MM.1S (cell line): ENCODE data around the gene ATP5ME.

ENCODE experiments used
- DNase-seq: peaks from one replicate; pipeline ENCODE4 v3.0.0-alpha.2; 2015
- H2AFZ ChIP-seq: fragments of 300-600 bp; sonication (generic); 2 replicates; pipeline ENCODE4 v1.6.0; 2016; ENCODE audit warnings: antibody characterized with exemption, low read length
- H3F3A ChIP-seq: fragments of 300-600 bp; sonication (generic); 2 replicates; pipeline ENCODE4 v1.6.1; 2016; ENCODE audit warnings: mild to moderate bottlenecking, antibody characterized with exemption, low read length, moderate library complexity, mixed read lengths; ENCODE audit not compliant: insufficient read depth
- H3K27ac ChIP-seq: fragments of 300-600 bp; sonication (generic); 2 replicates; pipeline ENCODE4 v1.5.1; 2016; ENCODE audit warnings: mild to moderate bottlenecking, low read length
- H3K27me3 ChIP-seq: fragments of 300-600 bp; sonication (generic); replicated peaks from 2 replicates; pipeline ENCODE4 v1.6.0; 2016; ENCODE audit warnings: low read length; ENCODE audit not compliant: insufficient read depth
- H3K36me3 ChIP-seq: fragments of 300-600 bp; sonication (generic); replicated peaks from 2 replicates; pipeline ENCODE4 v1.6.1; 2016; ENCODE audit warnings: mild to moderate bottlenecking, low read length, mixed read lengths; ENCODE audit not compliant: insufficient read depth
- H3K4me1 ChIP-seq: fragments of 300-600 bp; sonication (generic); 2 replicates; pipeline ENCODE4 v1.6.1; 2016; ENCODE audit warnings: low read length, mixed read lengths
- H3K4me2 ChIP-seq: fragments of 300-600 bp; sonication (generic); 2 replicates; pipeline ENCODE4 v1.6.0; 2016; ENCODE audit warnings: low read depth, low read length
- H3K4me3 ChIP-seq: fragments of 300-600 bp; sonication (generic); 2 replicates; pipeline ENCODE4 v1.5.1; 2016; ENCODE audit warnings: low read length, mixed read lengths
- H3K79me2 ChIP-seq: fragments of 300-600 bp; sonication (generic); 2 replicates; pipeline ENCODE4 v1.6.1; 2016; ENCODE audit warnings: mixed run types, low read length, mixed read lengths
- H3K9ac ChIP-seq: fragments of 300-600 bp; sonication (generic); 2 replicates; pipeline ENCODE4 v1.6.1; 2016; ENCODE audit warnings: low read length, mixed read lengths
- H3K9me2 ChIP-seq: fragments of 300-600 bp; sonication (generic); replicated peaks from 2 replicates; pipeline ENCODE4 v1.6.1; 2016; ENCODE audit warnings: mild to moderate bottlenecking, low read length, mixed read lengths; ENCODE audit not compliant: insufficient read depth
- H3K9me3 ChIP-seq: fragments of 300-600 bp; sonication (generic); replicated peaks from 2 replicates; pipeline ENCODE4 v1.6.1; 2016; ENCODE audit warnings: mild to moderate bottlenecking, low read length, mixed read lengths; ENCODE audit not compliant: insufficient read depth
- H4K20me1 ChIP-seq: fragments of 300-600 bp; sonication (generic); 2 replicates; pipeline ENCODE4 v1.6.1; 2016; ENCODE audit warnings: mild to moderate bottlenecking, low read length, moderate library complexity, mixed read lengths; ENCODE audit not compliant: insufficient read depth
- CTCF ChIP-seq: fragments of 300-600 bp; sonication (generic); IDR thresholded peaks from 2 replicates; pipeline ENCODE4 v1.5.1; 2016; ENCODE audit warnings: antibody characterized with exemption, low read length, mixed read lengths
- EZH2 ChIP-seq: fragments of 300-600 bp; sonication (generic); optimal IDR thresholded peaks from 2 replicates; pipeline ENCODE3; 2017; ENCODE audit warnings: low read depth, mild to moderate bottlenecking, antibody characterized with exemption, low read length, mixed read lengths
- EZH2phosphoT487 ChIP-seq: fragments of 300-600 bp; sonication (generic); IDR thresholded peaks from 2 replicates; pipeline ENCODE4 v1.6.1; 2018; ENCODE audit warnings: antibody characterized with exemption, low read length

ATP5ME gene

GRCh38 chr4:692771-693554, 18.9 kb upstream of the ATP5ME start:
- H3K9ac ChIP-seq, result no peak overlapping the region
- no peak overlapping the region for H3K4me2 ChIP-seq
- H3K9me2 ChIP-seq, result no peaks in the 10 kb centered on the region
- H3F3A ChIP-seq, result no peaks in the 10 kb centered on the region
- no peak overlapping the region for H3K27ac ChIP-seq
- H3K4me1 ChIP-seq, result no peaks in the 10 kb centered on the region
- H3K9me3 ChIP-seq, result no peaks in the 10 kb centered on the region
- H4K20me1 ChIP-seq, result no peaks in the 10 kb centered on the region
- no peaks in the 10 kb centered on the region for H3K79me2 ChIP-seq
- no peak for DNase-seq
- H3K36me3 ChIP-seq, result no peaks in the 10 kb centered on the region
- no peak overlapping the region for H3K4me3 ChIP-seq
- no peak overlapping the region for H2AFZ ChIP-seq
- TF ChIP-seq EZH2phosphoT487 (no peak), CTCF (no peak), EZH2 (no peak)
- H3K27me3 ChIP-seq, result no peaks in the 10 kb centered on the region

- Histone ChIP-seq H3K4me2 (no peak overlapping the region), H3F3A (no peaks in the 10 kb centered on the region), H3K9me2 (no peaks in the 10 kb centered on the region), H3K36me3 (no peaks in the 10 kb centered on the region), H3K4me1 (no peaks in the 10 kb centered on the region), H3K27me3 (no peaks in the 10 kb centered on the region), H3K79me2 (no peaks in the 10 kb centered on the region), H2AFZ (no peak overlapping the region), H3K9me3 (no peaks in the 10 kb centered on the region), H3K27ac (no peak overlapping the region), H3K4me3 (no peak overlapping the region), H3K9ac (no peak overlapping the region), H4K20me1 (no peaks in the 10 kb centered on the region)
- TF ChIP-seq EZH2 (no peak), CTCF (no peak), EZH2phosphoT487 (no peak)
- DNase-seq, result no peak
Observed at GRCh38 chr4:689723-690122, 15.6 kb upstream of the ATP5ME start.

- no peak within 1 kb of the TSS for H3K27ac ChIP-seq
- H3K27me3 ChIP-seq, result no peaks in the 10 kb centered on the region
- H2AFZ ChIP-seq, result no peak within 1 kb of the TSS
- H3K9me3 ChIP-seq, result no peaks in the 10 kb centered on the region
- no peaks in the 10 kb centered on the region for H3K79me2 ChIP-seq
- no peak within 1 kb of the TSS for H3K4me3 ChIP-seq
- no peaks in the 10 kb centered on the region for H3K36me3 ChIP-seq
- DNase-seq, result no peak
- no peaks in the 10 kb centered on the region for H3K4me1 ChIP-seq
- H3K9me2 ChIP-seq, result no peaks in the 10 kb centered on the region
- no peak within 1 kb of the TSS for H3K4me2 ChIP-seq
- TF ChIP-seq EZH2 (no peak), CTCF (no peak), EZH2phosphoT487 (no peak)
- H4K20me1 ChIP-seq, result no peaks in the 10 kb centered on the region
- H3F3A ChIP-seq, result no peaks in the 10 kb centered on the region
- H3K9ac ChIP-seq, result no peak within 1 kb of the TSS
Observed at GRCh38 chr4:688854-689681, 15.0 kb upstream of the ATP5ME start, which contains the start of gene SLC49A3. Gene SLC49A3, minus strand, starts transcription at chr4:689151. Its CDS starts 24 bp downstream, at chr4:689127.
